ENCODE data around the gene KCNT1.

- TF ChIP-seq, protein P1, sequence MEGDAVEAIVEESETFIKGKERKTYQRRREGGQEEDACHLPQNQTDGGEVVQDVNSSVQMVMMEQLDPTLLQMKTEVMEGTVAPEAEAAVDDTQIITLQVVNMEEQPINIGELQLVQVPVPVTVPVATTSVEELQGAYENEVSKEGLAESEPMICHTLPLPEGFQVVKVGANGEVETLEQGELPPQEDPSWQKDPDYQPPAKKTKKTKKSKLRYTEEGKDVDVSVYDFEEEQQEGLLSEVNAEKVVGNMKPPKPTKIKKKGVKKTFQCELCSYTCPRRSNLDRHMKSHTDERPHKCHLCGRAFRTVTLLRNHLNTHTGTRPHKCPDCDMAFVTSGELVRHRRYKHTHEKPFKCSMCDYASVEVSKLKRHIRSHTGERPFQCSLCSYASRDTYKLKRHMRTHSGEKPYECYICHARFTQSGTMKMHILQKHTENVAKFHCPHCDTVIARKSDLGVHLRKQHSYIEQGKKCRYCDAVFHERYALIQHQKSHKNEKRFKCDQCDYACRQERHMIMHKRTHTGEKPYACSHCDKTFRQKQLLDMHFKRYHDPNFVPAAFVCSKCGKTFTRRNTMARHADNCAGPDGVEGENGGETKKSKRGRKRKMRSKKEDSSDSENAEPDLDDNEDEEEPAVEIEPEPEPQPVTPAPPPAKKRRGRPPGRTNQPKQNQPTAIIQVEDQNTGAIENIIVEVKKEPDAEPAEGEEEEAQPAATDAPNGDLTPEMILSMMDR (conservative IDR thresholded peaks at IDR 0.05), result no peak
- no peak for TF ChIP-seq EZH2 (IDR thresholded peaks at IDR 0.05; ENCODE audit: low read depth)
These were observed 48.8 kb downstream of the KCNT1 start for GRCh38 chr9:135750786-135751185.
